Epithelial cell of prostate (primary cell): ENCODE measurements around the gene SPRR2F.

ENCODE experiments used
- DNase-seq: peaks from one replicate; pipeline ENCODE4 v3.0.0-alpha.2; 2011; ENCODE audit warnings: low read depth, low spot score
- H3K27ac ChIP-seq: fragments of 450-650 bp; 2 replicates; pipeline ENCODE4 v1.5.1; 2017; ENCODE audit warnings: mild to moderate bottlenecking

Gene SPRR2F

GRCh38 chr1:153087652-153088051 lies 25.7 kb downstream of the SPRR2F start:
- no peak for DNase-seq
- no peak overlapping the region for H3K27ac ChIP-seq

- no peak for DNase-seq
- H3K27ac ChIP-seq: no peak overlapping the region
These were observed 31.6 kb downstream of the SPRR2F start for GRCh38 chr1:153081736-153082135.

- DNase-seq: no peak
These were observed 40.2 kb downstream of the SPRR2F start for GRCh38 chr1:153072806-153073726.

GRCh38 chr1:153071511-153071910 lies 41.8 kb downstream of the SPRR2F start, which contains the start of gene SPRR2B:
Gene SPRR2B, minus strand, starts transcription at chr1:153071611. Its CDS starts 772 bp downstream, at chr1:153070839.
- no peak for DNase-seq
- H3K27ac ChIP-seq: no peak within 1 kb of the TSS

More at GRCh38 chr1:153072806-153073726, 40.2 kb downstream of the SPRR2F start:
- no peak overlapping the region for H3K27ac ChIP-seq

- no peak for DNase-seq
- H3K27ac ChIP-seq: no peak overlapping the region
These were observed 43.1 kb downstream of the SPRR2F start for GRCh38 chr1:153070243-153070642.
